K562 (cell line): Measurements from ENCODE around the gene TMEM225B. TPM values are rescaled to one million over a fixed set of nuclear protein-coding genes. Genes with fewer than 3 reads are reported as not detected.

Experiments used
- ATF7 ChIP-seq: fragments of 450-650 bp; IDR thresholded peaks from 2 replicates; pipeline ENCODE4 v1.7.1; 2014; ENCODE audit warnings: mild to moderate bottlenecking, moderate library complexity
- C11orf30 ChIP-seq: fragments of 450-650 bp; IDR thresholded peaks from 2 replicates; pipeline ENCODE4 v1.6.1; 2016; ENCODE audit warnings: low read depth, mild to moderate bottlenecking
- HDGF ChIP-seq: fragments of 450-650 bp; IDR thresholded peaks from 2 replicates; pipeline ENCODE4 v1.6.1; 2016
- KAT2B ChIP-seq: IDR thresholded peaks from one replicate; pipeline ENCODE4 v1.6.1; 2012; ENCODE audit warnings: low read depth, mild to moderate bottlenecking, control low read depth, inconsistent platforms, low read length, moderate library complexity
- LARP7 ChIP-seq: fragments of 450-650 bp; IDR thresholded peaks from 2 replicates; pipeline ENCODE4 v1.6.1; 2016
- MAZ ChIP-seq, 2 experiments: fragments of 450-650 bp in 1 of 2; sonication (generic) in 1 of 2; formaldehyde crosslinking; IDR thresholded peaks in 1 of 2; conservative IDR thresholded peaks in 1 of 2; 2 replicates each; pipeline versions ENCODE4 v1.4.0 to v1.5.0; 2020; ENCODE audit warnings: mild to moderate bottlenecking in 1 of 2, missing genetic modification reagents in 1 of 2
- TEAD4 ChIP-seq, 2 experiments: sonication (generic) in 1 of 2; formaldehyde crosslinking in 1 of 2; IDR thresholded peaks; 2 replicates each; pipeline versions ENCODE4 v1.6.1 to v1.8.0; 2012 to 2022; ENCODE audit warnings: borderline replicate concordance in 1 of 2, inconsistent platforms in 1 of 2, low read length in 1 of 2, mild to moderate bottlenecking in 1 of 2, missing genetic modification reagents in 1 of 2
- ZBTB1 ChIP-seq: sonication (generic); formaldehyde crosslinking; IDR thresholded peaks from 2 replicates; pipeline ENCODE4 v1.8.1; 2023; ENCODE audit warnings: missing genetic modification reagents, low read depth, mild to moderate bottlenecking, borderline replicate concordance
- ZNF239 ChIP-seq: fragments of 250-450 bp; sonication (Bioruptor Pico); IDR thresholded peaks from 2 replicates; pipeline ENCODE4 v1.4.0; 2020; ENCODE audit warnings: mild to moderate bottlenecking
- ZNF57 ChIP-seq: fragments of 450-650 bp; formaldehyde crosslinking; IDR thresholded peaks from 2 replicates; pipeline ENCODE4 v1.4.0; 2020; ENCODE audit warnings: mild to moderate bottlenecking, moderate library complexity
- polyA plus RNA-seq, 8 experiments: library from polyadenylated mRNA; depleted of rRNA in 4 of 8; stranded (reverse) in 5 of 8; unstranded in 3 of 8; fragments of >200 nt; fragmentation: Nextera tagmentation in 2 of 8; fragmentation: Illumina TruSeq in 1 of 8; extraction: Ambion mirVana in 2 of 8; extraction: Trizol in 1 of 8; gene quantifications; 2 replicates each; pipeline versions ENCODE4 v1.2.1 to v1.2.3, GENCODE V29; 2011 to 2014; ENCODE audit warnings: inconsistent platforms in 1 of 8, missing spikeins in 1 of 8
- total RNA-seq, 7 experiments: library from RNA; depleted of rRNA in 6 of 7; stranded (reverse); fragments of >200 nt in 6 of 7; fragmentation: Illumina TruSeq in 2 of 7; extraction: Trizol in 2 of 7; gene quantifications; 2 replicates each; pipeline versions ENCODE4 v1.2.1 to v1.2.3, GENCODE V29; 2011 to 2021; ENCODE audit warnings: low replicate concordance in 1 of 7
- TF ChIP-seq, protein P1 (sequence below): sonication (generic); formaldehyde crosslinking; IDR thresholded peaks from 2 replicates; pipeline ENCODE4 v1.8.0; 2023; ENCODE audit warnings: mild to moderate bottlenecking, missing genetic modification reagents
- TF ChIP-seq, protein P2 (sequence below), 2 experiments: fragments of 450-650 bp in 1 of 2; sonication (generic) in 1 of 2; formaldehyde crosslinking in 1 of 2; IDR thresholded peaks; 2 replicates each; pipeline versions ENCODE4 v1.7.1 to v1.9.0; 2016 to 2022; ENCODE audit warnings: inconsistent platforms in 1 of 2, mild to moderate bottlenecking in 1 of 2, missing genetic modification reagents in 1 of 2

TMEM225B gene
- total and polyA plus RNA-seq, 9 of the 15 experiments (the other 6 are each of a cell fraction or from before 2014, with no cell fraction given) = 0.08 to 0.73 (median 0.56) TPM

DNA sequence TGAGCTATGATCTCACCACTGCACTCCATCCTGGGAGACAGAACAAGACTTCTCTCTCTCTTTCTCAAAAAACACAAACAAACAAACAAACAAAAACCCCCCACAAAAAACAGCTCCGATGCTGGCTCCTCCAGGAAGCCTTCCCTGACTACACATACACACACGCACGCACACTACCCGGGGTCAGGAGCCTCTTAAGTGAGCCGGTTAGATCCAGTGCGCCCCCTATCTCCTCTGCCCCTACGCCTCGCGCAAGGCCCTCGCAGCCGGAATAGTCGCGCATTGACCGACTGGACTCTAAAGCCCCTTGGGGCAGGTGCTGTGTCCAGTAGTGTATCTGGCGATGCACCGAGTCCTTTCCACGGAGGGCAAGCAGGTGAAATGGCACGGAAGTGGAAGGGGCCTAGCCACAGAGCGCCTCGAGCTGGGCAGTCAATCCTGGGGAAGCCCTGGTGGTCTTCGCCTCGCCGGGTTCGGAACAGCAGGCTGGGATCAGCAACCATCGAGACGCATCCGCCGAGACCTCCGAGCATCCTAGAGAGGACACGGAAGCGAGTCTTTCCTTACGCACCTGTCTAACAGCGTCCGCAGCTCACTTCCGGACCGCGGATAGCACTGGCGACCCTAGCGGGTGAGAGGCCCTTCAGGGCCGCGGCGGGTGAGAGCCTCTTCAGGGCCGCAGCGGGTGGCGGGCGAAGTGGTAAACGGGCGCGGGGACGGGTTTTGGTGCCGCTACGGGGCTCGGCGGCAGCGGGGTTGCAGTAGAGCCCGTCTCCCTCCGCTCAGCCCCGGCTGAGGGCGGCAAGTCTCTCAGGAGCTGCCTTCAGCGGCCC lies 18.5 kb downstream of the TMEM225B start, which contains the start of gene ZSCAN25 (continued):
- TF ChIP-seq, protein P1, sequence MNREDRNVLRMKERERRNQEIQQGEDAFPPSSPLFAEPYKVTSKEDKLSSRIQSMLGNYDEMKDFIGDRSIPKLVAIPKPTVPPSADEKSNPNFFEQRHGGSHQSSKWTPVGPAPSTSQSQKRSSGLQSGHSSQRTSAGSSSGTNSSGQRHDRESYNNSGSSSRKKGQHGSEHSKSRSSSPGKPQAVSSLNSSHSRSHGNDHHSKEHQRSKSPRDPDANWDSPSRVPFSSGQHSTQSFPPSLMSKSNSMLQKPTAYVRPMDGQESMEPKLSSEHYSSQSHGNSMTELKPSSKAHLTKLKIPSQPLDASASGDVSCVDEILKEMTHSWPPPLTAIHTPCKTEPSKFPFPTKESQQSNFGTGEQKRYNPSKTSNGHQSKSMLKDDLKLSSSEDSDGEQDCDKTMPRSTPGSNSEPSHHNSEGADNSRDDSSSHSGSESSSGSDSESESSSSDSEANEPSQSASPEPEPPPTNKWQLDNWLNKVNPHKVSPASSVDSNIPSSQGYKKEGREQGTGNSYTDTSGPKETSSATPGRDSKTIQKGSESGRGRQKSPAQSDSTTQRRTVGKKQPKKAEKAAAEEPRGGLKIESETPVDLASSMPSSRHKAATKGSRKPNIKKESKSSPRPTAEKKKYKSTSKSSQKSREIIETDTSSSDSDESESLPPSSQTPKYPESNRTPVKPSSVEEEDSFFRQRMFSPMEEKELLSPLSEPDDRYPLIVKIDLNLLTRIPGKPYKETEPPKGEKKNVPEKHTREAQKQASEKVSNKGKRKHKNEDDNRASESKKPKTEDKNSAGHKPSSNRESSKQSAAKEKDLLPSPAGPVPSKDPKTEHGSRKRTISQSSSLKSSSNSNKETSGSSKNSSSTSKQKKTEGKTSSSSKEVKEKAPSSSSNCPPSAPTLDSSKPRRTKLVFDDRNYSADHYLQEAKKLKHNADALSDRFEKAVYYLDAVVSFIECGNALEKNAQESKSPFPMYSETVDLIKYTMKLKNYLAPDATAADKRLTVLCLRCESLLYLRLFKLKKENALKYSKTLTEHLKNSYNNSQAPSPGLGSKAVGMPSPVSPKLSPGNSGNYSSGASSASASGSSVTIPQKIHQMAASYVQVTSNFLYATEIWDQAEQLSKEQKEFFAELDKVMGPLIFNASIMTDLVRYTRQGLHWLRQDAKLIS (CRISPR knock-in tag) = peak; percentile 92
- TF ChIP-seq HDGF = peak; percentile 96
- peak; percentile 90 for TF ChIP-seq ATF7
- TF ChIP-seq MAZ (CRISPR knock-in tag; conservative IDR thresholded peaks at IDR 0.05 in 1 of 2, IDR thresholded peaks at IDR 0.05 in 1 of 2) = peak; percentile 73 to 91
- 0 out of 2 replicates have a peak, but pooled peaks have one; percentile 37 for TF ChIP-seq ZBTB1 (CRISPR knock-in tag)
- peak; percentile 28; the same call in 1 of the 2 replicates for TF ChIP-seq TEAD4 (IDR thresholded peaks at IDR 0.05; ENCODE audit: low read length)
- TF ChIP-seq TEAD4 (CRISPR knock-in tag; IDR thresholded peaks at IDR 0.05; ENCODE audit: borderline replicate concordance) = no peak
- TF ChIP-seq ZNF239 = peak; percentile 28; the same call in 1 of the 2 replicates
- peak; percentile 76 for TF ChIP-seq KAT2B
- TF ChIP-seq C11orf30 = peak; percentile 97
- no peak for TF ChIP-seq ZNF57 (CRISPR knock-in tag)
- TF ChIP-seq, protein P2, sequence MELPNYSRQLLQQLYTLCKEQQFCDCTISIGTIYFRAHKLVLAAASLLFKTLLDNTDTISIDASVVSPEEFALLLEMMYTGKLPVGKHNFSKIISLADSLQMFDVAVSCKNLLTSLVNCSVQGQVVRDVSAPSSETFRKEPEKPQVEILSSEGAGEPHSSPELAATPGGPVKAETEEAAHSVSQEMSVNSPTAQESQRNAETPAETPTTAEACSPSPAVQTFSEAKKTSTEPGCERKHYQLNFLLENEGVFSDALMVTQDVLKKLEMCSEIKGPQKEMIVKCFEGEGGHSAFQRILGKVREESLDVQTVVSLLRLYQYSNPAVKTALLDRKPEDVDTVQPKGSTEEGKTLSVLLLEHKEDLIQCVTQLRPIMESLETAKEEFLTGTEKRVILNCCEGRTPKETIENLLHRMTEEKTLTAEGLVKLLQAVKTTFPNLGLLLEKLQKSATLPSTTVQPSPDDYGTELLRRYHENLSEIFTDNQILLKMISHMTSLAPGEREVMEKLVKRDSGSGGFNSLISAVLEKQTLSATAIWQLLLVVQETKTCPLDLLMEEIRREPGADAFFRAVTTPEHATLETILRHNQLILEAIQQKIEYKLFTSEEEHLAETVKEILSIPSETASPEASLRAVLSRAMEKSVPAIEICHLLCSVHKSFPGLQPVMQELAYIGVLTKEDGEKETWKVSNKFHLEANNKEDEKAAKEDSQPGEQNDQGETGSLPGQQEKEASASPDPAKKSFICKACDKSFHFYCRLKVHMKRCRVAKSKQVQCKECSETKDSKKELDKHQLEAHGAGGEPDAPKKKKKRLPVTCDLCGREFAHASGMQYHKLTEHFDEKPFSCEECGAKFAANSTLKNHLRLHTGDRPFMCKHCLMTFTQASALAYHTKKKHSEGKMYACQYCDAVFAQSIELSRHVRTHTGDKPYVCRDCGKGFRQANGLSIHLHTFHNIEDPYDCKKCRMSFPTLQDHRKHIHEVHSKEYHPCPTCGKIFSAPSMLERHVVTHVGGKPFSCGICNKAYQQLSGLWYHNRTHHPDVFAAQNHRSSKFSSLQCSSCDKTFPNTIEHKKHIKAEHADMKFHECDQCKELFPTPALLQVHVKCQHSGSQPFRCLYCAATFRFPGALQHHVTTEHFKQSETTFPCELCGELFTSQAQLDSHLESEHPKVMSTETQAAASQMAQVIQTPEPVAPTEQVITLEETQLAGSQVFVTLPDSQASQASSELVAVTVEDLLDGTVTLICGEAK (IDR thresholded peaks at IDR 0.05) = peak; percentile 99
- TF ChIP-seq, protein P2 (CRISPR knock-in tag; IDR thresholded peaks at IDR 0.05) = no peak
- TF ChIP-seq LARP7 = 0 out of 2 replicates have a peak, but pooled peaks have one; percentile 55
